H9 (cell line): ENCODE data around the gene GOLGA6L7. TPM values are rescaled to one million over a fixed set of nuclear protein-coding genes. Genes with fewer than 3 reads are reported as not detected.
A peak's percentile ranks its signal among the peaks of the same experiment; 100 is the strongest.
"Not testable (repeated sequence)": the region's sequence is repeated elsewhere in the genome, so short reads cannot be mapped to it uniquely, and the experiment has no call there.

Experiments used
- DNase-seq: peaks from one replicate; pipeline ENCODE4 v3.0.0-alpha.2; 2017
- H2AFZ ChIP-seq: one replicate; pipeline ENCODE4 v1.6.1; 2013; ENCODE audit warnings: mild to moderate bottlenecking, low read length, control low read depth, moderate library complexity
- H2AK5ac ChIP-seq: 2 replicates; pipeline ENCODE4 v1.6.1; 2013; ENCODE audit warnings: low read length, control low read depth, mixed read lengths; ENCODE audit not compliant: insufficient read length
- H2BK120ac ChIP-seq: one replicate; pipeline ENCODE4 v1.6.1; 2013; ENCODE audit warnings: low read depth, mild to moderate bottlenecking, low read length, control low read depth, inconsistent platforms; ENCODE audit not compliant: poor library complexity, severe bottlenecking
- H2BK12ac ChIP-seq: 2 replicates; pipeline ENCODE4 v1.6.1; 2013; ENCODE audit warnings: low read length, control low read depth, mixed read lengths, low read depth; ENCODE audit not compliant: insufficient read length
- H2BK15ac ChIP-seq: 2 replicates; pipeline ENCODE4 v1.6.1; 2013; ENCODE audit warnings: low read depth, low read length, control low read depth
- H2BK20ac ChIP-seq: one replicate; pipeline ENCODE4 v1.6.1; 2013; ENCODE audit warnings: low read depth, mild to moderate bottlenecking, low read length, control low read depth, inconsistent platforms; ENCODE audit not compliant: poor library complexity, severe bottlenecking
- H2BK5ac ChIP-seq: 2 replicates; pipeline ENCODE4 v1.6.1; 2013; ENCODE audit warnings: low read length, control low read depth, mixed read lengths; ENCODE audit not compliant: insufficient read length
- H3K14ac ChIP-seq: 2 replicates; pipeline ENCODE4 v1.6.1; 2013; ENCODE audit warnings: low read length, control low read depth; ENCODE audit not compliant: insufficient read depth
- H3K18ac ChIP-seq: 2 replicates; pipeline ENCODE4 v1.6.1; 2013; ENCODE audit warnings: low read depth, mild to moderate bottlenecking, mixed read lengths, low read length, control low read depth; ENCODE audit not compliant: insufficient read length
- H3K23ac ChIP-seq: 2 replicates; pipeline ENCODE4 v1.6.1; 2013; ENCODE audit warnings: low read length, control low read depth, mixed read lengths, low read depth; ENCODE audit not compliant: insufficient read length
- H3K23me2 ChIP-seq: 2 replicates; pipeline ENCODE4 v1.6.1; 2013; ENCODE audit warnings: low read depth, mild to moderate bottlenecking, mixed read lengths, low read length, control low read depth; ENCODE audit not compliant: insufficient read length, poor library complexity, severe bottlenecking
- H3K27ac ChIP-seq: 2 replicates; pipeline ENCODE4 v1.5.1; 2013; ENCODE audit warnings: low read length, control low read depth, mixed read lengths, low read depth; ENCODE audit not compliant: insufficient read length
- H3K27me3 ChIP-seq: 2 replicates; pipeline ENCODE4 v1.6.1; 2013; ENCODE audit warnings: low read length, control low read depth, inconsistent platforms; ENCODE audit not compliant: insufficient read depth
- H3K4ac ChIP-seq: 2 replicates; pipeline ENCODE4 v1.6.1; 2013; ENCODE audit warnings: low read depth, mild to moderate bottlenecking, control low read depth, inconsistent platforms, low read length, moderate library complexity
- H3K4me1 ChIP-seq: 2 replicates; pipeline ENCODE4 v1.6.1; 2013; ENCODE audit warnings: low read length, control low read depth, inconsistent platforms; ENCODE audit not compliant: insufficient read depth
- H3K4me2 ChIP-seq: 2 replicates; pipeline ENCODE4 v1.6.1; 2013; ENCODE audit warnings: low read length, control low read depth, mixed read lengths; ENCODE audit not compliant: insufficient read length, insufficient read depth
- H3K56ac ChIP-seq: 2 replicates; pipeline ENCODE4 v1.6.1; 2013; ENCODE audit warnings: low read depth, mild to moderate bottlenecking, mixed read lengths, low read length, control low read depth; ENCODE audit not compliant: insufficient read length
- H3K79me1 ChIP-seq: 2 replicates; pipeline ENCODE4 v1.6.1; 2013; ENCODE audit warnings: low read depth, mild to moderate bottlenecking, moderate library complexity, low read length, control low read depth, inconsistent platforms; ENCODE audit not compliant: insufficient read depth, poor library complexity, severe bottlenecking
- H3K79me2 ChIP-seq: 2 replicates; pipeline ENCODE4 v1.6.1; 2013; ENCODE audit warnings: low read length, control low read depth, inconsistent platforms; ENCODE audit not compliant: insufficient read depth
- H3K9ac ChIP-seq: 2 replicates; pipeline ENCODE4 v1.6.1; 2013; ENCODE audit warnings: low read length, control low read depth, mixed read lengths; ENCODE audit not compliant: insufficient read length; ENCODE audit errors: extremely low read depth
- H3K9me3 ChIP-seq: one replicate; pipeline ENCODE4 v1.6.1; 2013; ENCODE audit warnings: low read depth, low read length, inconsistent platforms; ENCODE audit not compliant: control insufficient read depth
- H3T11ph ChIP-seq: one replicate; pipeline ENCODE4 v1.6.1; 2013; ENCODE audit warnings: mild to moderate bottlenecking, low read length, control low read depth, inconsistent platforms
- H4K20me1 ChIP-seq: one replicate; pipeline ENCODE4 v1.6.1; 2013; ENCODE audit not compliant: control insufficient read depth, insufficient read length, insufficient read depth
- H4K5ac ChIP-seq: 2 replicates; pipeline ENCODE4 v1.6.1; 2013; ENCODE audit warnings: low read depth, mild to moderate bottlenecking, mixed read lengths, low read length, control low read depth; ENCODE audit not compliant: insufficient read length
- H4K8ac ChIP-seq: replicated peaks from 2 replicates; pipeline ENCODE4 v1.6.1; 2013; ENCODE audit warnings: low read length, control low read depth, mixed read lengths, low read depth; ENCODE audit not compliant: insufficient read length
- H4K91ac ChIP-seq: 2 replicates; pipeline ENCODE4 v1.6.1; 2013; ENCODE audit warnings: low read depth, mild to moderate bottlenecking, moderate library complexity, mixed read lengths, low read length, control low read depth; ENCODE audit not compliant: insufficient read length
- H3K27ac Mint-ChIP-seq, 3 experiments: 2 replicates in 2 of 3; 3 replicates in 1 of 3; pipeline ENCODE4 v1.8.0; 2020 to 2021; ENCODE audit warnings: mixed read lengths in 3 of 3, mild to moderate bottlenecking in 1 of 3, moderate library complexity in 1 of 3
- H3K27me3 Mint-ChIP-seq: 2 replicates; pipeline ENCODE4 v1.8.0; 2021; ENCODE audit warnings: low read depth, mild to moderate bottlenecking, moderate library complexity, mixed read lengths
- H3K36me3 Mint-ChIP-seq, 3 experiments: 2 replicates in 2 of 3; 3 replicates in 1 of 3; pipeline ENCODE4 v1.8.0; 2020 to 2021; ENCODE audit warnings: low read depth in 3 of 3, mixed read lengths in 3 of 3; ENCODE audit not compliant: insufficient read depth in 1 of 3
- H3K4me1 Mint-ChIP-seq, 2 experiments: 2 replicates each; pipeline ENCODE4 v1.8.0; 2020; ENCODE audit warnings: mixed read lengths in 2 of 2
- H3K4me3 Mint-ChIP-seq, 2 experiments: 2 replicates in 1 of 2; 3 replicates in 1 of 2; pipeline ENCODE4 v1.8.0; 2020 to 2021; ENCODE audit warnings: mild to moderate bottlenecking in 2 of 2, mixed read lengths in 2 of 2, moderate library complexity in 1 of 2
- H3K9me3 Mint-ChIP-seq, 2 experiments: 2 replicates in 1 of 2; 3 replicates in 1 of 2; pipeline ENCODE4 v1.8.0; 2020; ENCODE audit warnings: mild to moderate bottlenecking in 2 of 2, mixed read lengths in 2 of 2, moderate library complexity in 1 of 2
- WGBS: extraction: QIAGEN DNeasy Blood & Tissue Kit; methylation state at CpG from one replicate; pipeline ENCODE4 v1.1.7; 2013; ENCODE audit warnings: missing lambda C conversion rate, low lambda C conversion rate, mixed read lengths; ENCODE audit not compliant: insufficient read length; ENCODE audit errors: extremely low coverage; 5-methylcytosine and 5-hydroxymethylcytosine counted together
- total RNA-seq: library from RNA; stranded (reverse); gene quantifications from 2 replicates; pipeline ENCODE4 v1.2.1, GENCODE V29; 2021

The GOLGA6L7 gene
- total RNA-seq, 1 experiment from 2014 or later: not detected

DNA sequence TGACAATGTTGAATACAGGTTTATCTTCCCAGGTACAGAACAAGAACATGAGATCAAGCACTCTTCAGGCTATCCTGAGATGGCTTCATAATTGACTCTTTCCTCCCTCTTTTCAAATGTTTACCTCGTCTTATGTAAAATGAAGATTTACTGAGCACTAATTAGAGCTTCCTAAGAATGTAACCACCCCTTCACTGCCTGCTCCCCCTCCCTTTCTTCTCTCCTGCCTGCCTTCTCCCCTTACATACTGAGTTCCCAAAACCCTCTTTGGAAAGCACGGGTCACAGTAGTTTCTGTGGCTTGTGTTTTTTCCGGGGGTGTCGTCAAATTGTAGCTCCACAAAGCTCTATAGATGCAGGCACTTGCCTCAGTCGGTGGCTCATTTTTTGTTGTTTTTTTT lies 5.2 kb upstream of the GOLGA6L7 start:
- H3T11ph ChIP-seq, H4K8ac ChIP-seq, H2BK12ac ChIP-seq, DNase-seq, H3K4me1 ChIP-seq, H2BK15ac ChIP-seq, H2BK120ac ChIP-seq, H3K9ac ChIP-seq, H3K56ac ChIP-seq, H2AK5ac ChIP-seq, H2AFZ ChIP-seq, H4K5ac ChIP-seq, H2BK5ac ChIP-seq, H3K79me1 ChIP-seq, H3K4me3 Mint-ChIP-seq, H3K14ac ChIP-seq, H4K20me1 ChIP-seq, H3K36me3 Mint-ChIP-seq, H3K23ac ChIP-seq, H3K18ac ChIP-seq, H4K91ac ChIP-seq, H3K27ac ChIP-seq, H3K79me2 ChIP-seq, H3K27me3 Mint-ChIP-seq, H3K27me3 ChIP-seq, H3K9me3 ChIP-seq, H2BK20ac ChIP-seq, H3K23me2 ChIP-seq, H3K4ac ChIP-seq: not testable (repeated sequence)
- Mint-ChIP-seq H3K4me1 (peaks cover 16 to 17% of the 10 kb centered on the region in 2 experiments), H3K27ac (peak overlapping the region in 2 of 3 experiments; percentile 21 to 32; a peak in 2 of 7 replicates), H3K9me3 (peaks cover 7 to 12% of the 10 kb centered on the region in 2 experiments)
- peak overlapping the region; percentile 47 for H3K4me2 ChIP-seq
- WGBS: no CpG with 5 or more reads among the region's 5 CpGs

DNA sequence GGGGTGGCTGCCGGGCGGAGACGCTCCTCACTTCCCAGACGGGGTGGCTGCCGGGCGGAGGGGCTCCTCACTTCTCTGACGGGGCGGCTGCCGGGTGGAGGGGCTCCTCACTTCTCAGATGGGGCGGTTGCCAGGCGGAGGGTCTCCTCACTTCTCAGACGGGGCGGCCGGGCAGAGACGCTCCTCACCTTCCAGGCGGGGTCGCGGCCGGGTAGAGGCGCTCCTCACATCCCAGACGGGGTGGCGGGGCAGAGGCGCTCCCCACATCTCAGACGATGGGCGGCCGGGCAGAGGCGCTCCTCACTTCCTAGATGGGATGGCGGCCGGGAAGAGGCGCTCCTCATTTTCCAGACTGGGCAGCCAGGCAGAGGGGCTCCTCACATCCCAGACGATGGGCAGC lies 1.3 kb upstream of the GOLGA6L7 start:
- H3K14ac ChIP-seq, H3K4me3 Mint-ChIP-seq, H4K8ac ChIP-seq, H3K9ac ChIP-seq, H2AFZ ChIP-seq, H3K23ac ChIP-seq, H3K4me1 ChIP-seq, H3K27me3 ChIP-seq, H3K23me2 ChIP-seq, H3K9me3 ChIP-seq, H3K4ac ChIP-seq, H2BK15ac ChIP-seq, H2BK120ac ChIP-seq, H3K27ac Mint-ChIP-seq, H3K56ac ChIP-seq, H4K20me1 ChIP-seq, H3T11ph ChIP-seq, DNase-seq, H3K27me3 Mint-ChIP-seq, H2BK20ac ChIP-seq, H2BK12ac ChIP-seq, H4K5ac ChIP-seq, H2AK5ac ChIP-seq, H3K18ac ChIP-seq, H4K91ac ChIP-seq, H3K79me1 ChIP-seq, H3K36me3 Mint-ChIP-seq, H3K27ac ChIP-seq, H2BK5ac ChIP-seq, H3K79me2 ChIP-seq, H3K4me2 ChIP-seq: not testable (repeated sequence)
- no CpG with 5 or more reads among the region's 31 CpGs for WGBS
- H3K9me3 Mint-ChIP-seq: peaks cover 7 to 12% of the 10 kb centered on the region in 2 experiments
- peaks cover 16 to 17% of the 10 kb centered on the region in 2 experiments for H3K4me1 Mint-ChIP-seq
